Fibroblast of lung (primary cell): Measurements from ENCODE around the gene ZNF207.

Experiments used
- CTCF ChIP-seq, 2 donors: IDR thresholded peaks in 1 of 2; conservative IDR thresholded peaks in 1 of 2; 1 replicate in 1 of 2; 2 replicates in 1 of 2; pipeline ENCODE4 v1.5.1; 2011 to 2012; ENCODE audit warnings: low read length in 2 of 2, control low read depth in 1 of 2, inconsistent platforms in 1 of 2, low read depth in 1 of 2, mild to moderate bottlenecking in 1 of 2
- EZH2 ChIP-seq: IDR thresholded peaks from 2 replicates; pipeline ENCODE4 v1.5.1; 2012; ENCODE audit warnings: low read length, control low read depth, mild to moderate bottlenecking; ENCODE audit errors: missing control alignments

GRCh38 chr17:32398946-32399345, 49.0 kb downstream of the ZNF207 start:
- TF ChIP-seq CTCF (conservative IDR thresholded peaks at IDR 0.05 in 1 of 2, IDR thresholded peaks at IDR 0.05 in 1 of 2; ENCODE audit: low read depth in 1 of 2, low read length in 2 of 2) (no peak), EZH2 (no peak)
